ENCODE results near the gene AKR1E2. TPM values are rescaled to one million over a fixed set of nuclear protein-coding genes. Genes with fewer than 3 reads are reported as not detected.

AKR1E2 gene
- total RNA-seq, 1 experiment from 2014 or later: 4.7 TPM

GRCh38 chr10:4786043-4786839, 39.8 kb upstream of the AKR1E2 start:
- TF ChIP-seq SIN3A (IDR thresholded peaks at IDR 0.05; ENCODE audit: borderline replicate concordance, insufficient read depth, low read depth, low read length) (no peak), REST (IDR thresholded peaks at IDR 0.05; ENCODE audit: insufficient read depth in 1 of 2, low read depth in 2 of 2, low read length in 1 of 2) (no peak), CTCF (IDR thresholded peaks at IDR 0.05) (no peak), TCF7L2 (IDR thresholded peaks at IDR 0.05; ENCODE audit: low read depth, low read length) (no peak), POLR2AphosphoS5 (IDR thresholded peaks at IDR 0.05; ENCODE audit: low read depth, low read length) (no peak)
- BruUV-seq (replicated peaks): no TSS peak
- no peaks in the 10 kb centered on the region for H3K4me1 ChIP-seq (ENCODE audit: control insufficient read depth, insufficient read depth, low read length)
- peaks cover 9% of the 10 kb centered on the region; the same call in 1 of the 2 replicates for H3K9me3 ChIP-seq (ENCODE audit: control insufficient read depth, insufficient read depth, low read depth, low read length)
- CTCF ChIA-PET: no interaction called here
- H3K27ac ChIP-seq (ENCODE audit: low read length): no peak overlapping the region; the same call in 1 of the 2 replicates
- POLR2A ChIA-PET: no interaction called here
- ATAC-seq: no peak
- intact Hi-C loops (cut with micrococcal nuclease; ENCODE audit: unreplicated experiment) (no loop called here), in situ Hi-C loops (cut with HindIII; ENCODE audit: low pct_unique_long_range_greater_than_20kb, low sequenced_read_pairs) (no loop called here)
- H3K36me3 ChIP-seq (ENCODE audit: control insufficient read depth, insufficient read depth, low read length): no peaks in the 10 kb centered on the region
- H3K4me3 ChIP-seq (ENCODE audit: low read depth in 2 of 2, low read length in 2 of 2): no peak overlapping the region
- DNase-seq (ENCODE audit: low read depth, low spot score): no peak
- H3K27me3 ChIP-seq (ENCODE audit: control insufficient read depth, insufficient read depth, low read length): no peaks in the 10 kb centered on the region

GRCh38 chr10:4790045-4790444, 36.0 kb upstream of the AKR1E2 start:
- no peaks in the 10 kb centered on the region for H3K27me3 ChIP-seq (ENCODE audit: control insufficient read depth, insufficient read depth, low read length)
- DNase-seq (ENCODE audit: low read depth, low spot score): no peak
- CTCF ChIA-PET: no interaction called here
- in situ Hi-C loops (cut with HindIII; ENCODE audit: low pct_unique_long_range_greater_than_20kb, low sequenced_read_pairs) (no loop called here), intact Hi-C loops (cut with micrococcal nuclease; ENCODE audit: unreplicated experiment) (no loop called here)
- peaks cover 5% of the 10 kb centered on the region; the same call in 1 of the 2 replicates for H3K9me3 ChIP-seq (ENCODE audit: control insufficient read depth, insufficient read depth, low read depth, low read length)
- no peak overlapping the region for H3K4me3 ChIP-seq (ENCODE audit: low read depth in 2 of 2, low read length in 2 of 2)
- POLR2A ChIA-PET: no interaction called here
- no TSS peak for BruUV-seq (replicated peaks)
- no peak overlapping the region for H3K27ac ChIP-seq (ENCODE audit: low read length)
- no peak for ATAC-seq
- TF ChIP-seq SIN3A (IDR thresholded peaks at IDR 0.05; ENCODE audit: borderline replicate concordance, insufficient read depth, low read depth, low read length) (no peak), CTCF (IDR thresholded peaks at IDR 0.05) (no peak), REST (IDR thresholded peaks at IDR 0.05; ENCODE audit: insufficient read depth in 1 of 2, low read depth in 2 of 2, low read length in 1 of 2) (no peak), TCF7L2 (IDR thresholded peaks at IDR 0.05; ENCODE audit: low read depth, low read length) (no peak), POLR2AphosphoS5 (IDR thresholded peaks at IDR 0.05; ENCODE audit: low read depth, low read length) (no peak)
- no peaks in the 10 kb centered on the region for H3K4me1 ChIP-seq (ENCODE audit: control insufficient read depth, insufficient read depth, low read length)
- H3K36me3 ChIP-seq (ENCODE audit: control insufficient read depth, insufficient read depth, low read length): no peaks in the 10 kb centered on the region
